Keratinocyte (primary cell): ENCODE results near the gene ZNF554.

Source experiments
- EZH2 ChIP-seq: IDR thresholded peaks from one replicate; pipeline ENCODE4 v1.6.1; 2012; ENCODE audit warnings: inconsistent platforms, mild to moderate bottlenecking, low read length, moderate library complexity
- TF ChIP-seq, protein P1 (sequence below), 3 experiments: IDR thresholded peaks in 1 of 3; conservative IDR thresholded peaks in 1 of 3; optimal IDR thresholded peaks in 1 of 3; 2 replicates in 2 of 3; 3 replicates in 1 of 3; pipeline versions ENCODE3 to v1.5.1; 2011; ENCODE audit warnings: low read length in 3 of 3, mild to moderate bottlenecking in 3 of 3, moderate library complexity in 2 of 3, control low read depth in 1 of 3, inconsistent platforms in 1 of 3; ENCODE audit not compliant: insufficient read depth in 2 of 3; ENCODE audit errors: extremely low read depth in 1 of 3

GRCh38 chr19:2799273-2800020, 20.2 kb upstream of the ZNF554 start:
- TF ChIP-seq, protein P1, sequence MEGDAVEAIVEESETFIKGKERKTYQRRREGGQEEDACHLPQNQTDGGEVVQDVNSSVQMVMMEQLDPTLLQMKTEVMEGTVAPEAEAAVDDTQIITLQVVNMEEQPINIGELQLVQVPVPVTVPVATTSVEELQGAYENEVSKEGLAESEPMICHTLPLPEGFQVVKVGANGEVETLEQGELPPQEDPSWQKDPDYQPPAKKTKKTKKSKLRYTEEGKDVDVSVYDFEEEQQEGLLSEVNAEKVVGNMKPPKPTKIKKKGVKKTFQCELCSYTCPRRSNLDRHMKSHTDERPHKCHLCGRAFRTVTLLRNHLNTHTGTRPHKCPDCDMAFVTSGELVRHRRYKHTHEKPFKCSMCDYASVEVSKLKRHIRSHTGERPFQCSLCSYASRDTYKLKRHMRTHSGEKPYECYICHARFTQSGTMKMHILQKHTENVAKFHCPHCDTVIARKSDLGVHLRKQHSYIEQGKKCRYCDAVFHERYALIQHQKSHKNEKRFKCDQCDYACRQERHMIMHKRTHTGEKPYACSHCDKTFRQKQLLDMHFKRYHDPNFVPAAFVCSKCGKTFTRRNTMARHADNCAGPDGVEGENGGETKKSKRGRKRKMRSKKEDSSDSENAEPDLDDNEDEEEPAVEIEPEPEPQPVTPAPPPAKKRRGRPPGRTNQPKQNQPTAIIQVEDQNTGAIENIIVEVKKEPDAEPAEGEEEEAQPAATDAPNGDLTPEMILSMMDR (optimal IDR thresholded peaks at IDR 0.05 in 1 of 3, IDR thresholded peaks at IDR 0.05 in 1 of 3, conservative IDR thresholded peaks at IDR 0.05 in 1 of 3; ENCODE audit: extremely low read depth in 1 of 3, insufficient read depth in 2 of 3, low read length in 3 of 3), result no peak
- TF ChIP-seq EZH2, result no peak
